CD14-positive monocyte (primary cell): ENCODE measurements around the gene ZCCHC14. TPM values are rescaled to one million over a fixed set of nuclear protein-coding genes. Genes with fewer than 3 reads are reported as not detected.

Experiments used
- DNase-seq, 3 donors: peaks; one replicate each; pipeline ENCODE4 v3.0.0-alpha.2; 2011 to 2022
- H2AFZ ChIP-seq: 2 replicates; pipeline ENCODE4 v1.6.0; 2012; ENCODE audit warnings: mild to moderate bottlenecking, low read depth, low read length, inconsistent platforms; ENCODE audit not compliant: insufficient read depth, poor library complexity, severe bottlenecking
- H3K27ac ChIP-seq, 2 donors: 1 replicate in 1 of 2; 2 replicates in 1 of 2; pipeline ENCODE4 v1.5.1; 2012 to 2013; ENCODE audit warnings: low read length in 2 of 2, control low read depth in 1 of 2, inconsistent platforms in 1 of 2, low read depth in 1 of 2, mild to moderate bottlenecking in 1 of 2
- H3K27me3 ChIP-seq, 2 donors: one replicate each; pipeline versions ENCODE4 v1.6.0 to v1.6.1; 2011 to 2013; ENCODE audit warnings: low read length in 2 of 2; ENCODE audit not compliant: control insufficient read depth in 2 of 2, insufficient read depth in 2 of 2
- H3K36me3 ChIP-seq, 2 donors: replicated peaks in 1 of 2; 1 replicate in 1 of 2; 2 replicates in 1 of 2; pipeline versions ENCODE4 v1.5.1 to v1.6.1; 2012 to 2013; ENCODE audit warnings: low read length in 2 of 2, control low read depth in 1 of 2, inconsistent platforms in 1 of 2, mild to moderate bottlenecking in 1 of 2; ENCODE audit not compliant: insufficient read depth in 2 of 2, control insufficient read depth in 1 of 2
- H3K4me1 ChIP-seq, 2 donors: 1 replicate in 1 of 2; 2 replicates in 1 of 2; pipeline versions ENCODE4 v1.5.1 to v1.6.1; 2012 to 2013; ENCODE audit warnings: low read length in 2 of 2, control low read depth in 1 of 2, inconsistent platforms in 1 of 2, mild to moderate bottlenecking in 1 of 2, moderate library complexity in 1 of 2; ENCODE audit not compliant: insufficient read depth in 2 of 2, control insufficient read depth in 1 of 2
- H3K4me2 ChIP-seq: replicated peaks from 2 replicates; pipeline ENCODE3; 2012; ENCODE audit warnings: low read length, moderate library complexity, mild to moderate bottlenecking; ENCODE audit not compliant: poor library complexity, severe bottlenecking; ENCODE audit errors: extremely low read depth
- H3K4me3 ChIP-seq, 3 experiments: fragments of 200-600 bp in 1 of 3; sonication (generic) in 1 of 3; replicated peaks in 1 of 3; 1 replicate in 2 of 3; 2 replicates in 1 of 3; pipeline ENCODE4 v1.5.1; 2011 to 2013; ENCODE audit warnings: low read length in 3 of 3, mild to moderate bottlenecking in 3 of 3, control low read depth in 2 of 3, low read depth in 2 of 3, inconsistent platforms in 1 of 3, moderate library complexity in 1 of 3
- H3K79me2 ChIP-seq: 2 replicates; pipeline ENCODE4 v1.6.0; 2012; ENCODE audit warnings: mild to moderate bottlenecking, control low read depth, inconsistent platforms, low read length, moderate library complexity; ENCODE audit not compliant: insufficient read depth
- H3K9ac ChIP-seq: 2 replicates; pipeline ENCODE4 v1.6.0; 2017; ENCODE audit warnings: low read length, mild to moderate bottlenecking; ENCODE audit not compliant: insufficient read depth, poor library complexity, severe bottlenecking
- H3K9me3 ChIP-seq, 2 donors: replicated peaks in 1 of 2; 1 replicate in 1 of 2; 2 replicates in 1 of 2; pipeline versions ENCODE4 v1.5.1 to v1.6.1; 2012 to 2013; ENCODE audit warnings: low read length in 2 of 2, control low read depth in 1 of 2; ENCODE audit not compliant: control insufficient read depth in 1 of 2, insufficient read depth in 1 of 2
- H4K20me1 ChIP-seq: 2 replicates; pipeline ENCODE4 v1.6.0; 2012; ENCODE audit warnings: mild to moderate bottlenecking, low read length, control low read depth, moderate library complexity; ENCODE audit not compliant: insufficient read depth
- H3K27ac Mint-ChIP-seq, 7 donors: one replicate each; pipeline ENCODE4 v1.8.0; 2020; ENCODE audit warnings: mild to moderate bottlenecking in 7 of 7, mixed read lengths in 7 of 7, moderate library complexity in 6 of 7, inconsistent platforms in 2 of 7
- H3K27me3 Mint-ChIP-seq, 3 donors: one replicate each; pipeline ENCODE4 v1.8.0; 2021 to 2022; ENCODE audit warnings: low read depth in 3 of 3, mild to moderate bottlenecking in 3 of 3, mixed read lengths in 3 of 3, moderate library complexity in 3 of 3, inconsistent platforms in 1 of 3
- H3K36me3 Mint-ChIP-seq, 2 donors: one replicate each; pipeline ENCODE4 v1.8.0; 2020; ENCODE audit warnings: mixed read lengths in 2 of 2, inconsistent platforms in 1 of 2, mild to moderate bottlenecking in 1 of 2
- H3K4me1 Mint-ChIP-seq: one replicate; pipeline ENCODE4 v1.8.0; 2020; ENCODE audit warnings: mild to moderate bottlenecking, mixed read lengths
- H3K4me3 Mint-ChIP-seq, 2 donors: one replicate each; pipeline ENCODE4 v1.8.0; 2020; ENCODE audit warnings: mild to moderate bottlenecking in 2 of 2, mixed read lengths in 2 of 2, moderate library complexity in 1 of 2
- H3K9me3 Mint-ChIP-seq, 7 donors: one replicate each; pipeline ENCODE4 v1.8.0; 2020 to 2022; ENCODE audit warnings: mixed read lengths in 7 of 7, mild to moderate bottlenecking in 6 of 7, moderate library complexity in 6 of 7, inconsistent platforms in 2 of 7
- CTCF ChIP-seq: fragments of 200-600 bp; IDR thresholded peaks from one replicate; pipeline ENCODE4 v1.8.0; 2022; ENCODE audit warnings: antibody characterized with exemption, mild to moderate bottlenecking
- WGBS: methylation state at CpG from one replicate; pipeline ENCODE4 v1.1.5; 2013; ENCODE audit warnings: missing lambda C conversion rate; ENCODE audit not compliant: insufficient coverage; 5-methylcytosine and 5-hydroxymethylcytosine counted together
- intact Hi-C, 2 donors: fragments of 100-400 bp; cut with micrococcal nuclease; formaldehyde crosslinking; loops; one replicate each; pipeline versions ENCODE4 v1.15.0 to v1.15.1; 2023
- polyA plus RNA-seq, 3 donors: library from polyadenylated mRNA; depleted of rRNA in 1 of 3; unstranded in 2 of 3; stranded (reverse) in 1 of 3; fragments of 300-500 nt in 2 of 3; fragments of >200 nt in 1 of 3; fragmentation: Illumina TruSeq in 2 of 3; gene quantifications; 1 replicate in 2 of 3; 2 replicates in 1 of 3; pipeline ENCODE4 v1.2.3, GENCODE V29; 2012 to 2021

ZCCHC14 gene
- polyA plus RNA-seq, 3 donors: 0.11 to 4.0 (median 0.22) TPM

DNA sequence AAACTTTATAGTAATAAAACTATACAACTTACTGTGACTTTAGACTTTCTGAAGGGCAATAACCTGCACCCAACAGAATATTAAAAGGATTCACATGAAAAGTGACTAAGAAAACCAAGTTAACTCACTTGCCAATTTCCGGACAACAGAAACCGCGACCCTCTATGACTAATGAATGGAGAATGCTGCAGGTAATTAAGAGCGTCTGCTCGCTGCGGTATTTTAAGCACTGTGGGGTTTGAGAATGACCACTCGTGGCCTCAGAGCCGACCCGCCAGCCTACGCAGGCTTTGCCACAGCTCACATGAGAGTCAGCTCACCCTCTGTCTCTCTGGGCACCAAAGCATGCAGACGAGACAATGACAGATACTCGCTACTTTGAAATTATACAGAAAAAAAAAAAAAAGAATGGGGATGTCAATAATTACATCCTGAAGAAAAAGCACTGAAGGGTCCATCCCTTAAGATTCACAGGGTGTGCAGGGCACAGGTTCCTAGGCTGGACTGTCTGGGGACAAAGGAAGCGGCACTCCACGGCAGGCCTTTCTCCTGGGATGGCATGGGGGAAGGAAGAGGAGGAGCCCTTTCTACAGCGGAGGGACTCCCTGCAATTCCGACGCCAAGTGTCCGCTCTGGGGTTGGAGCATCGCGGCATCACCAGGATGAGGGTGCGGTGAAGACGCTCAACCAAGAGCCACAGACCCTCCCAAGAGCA is 35.0 kb downstream of the ZCCHC14 start:
- TF ChIP-seq CTCF: no peak
- H3K27me3 ChIP-seq: no peaks in the 10 kb centered on the region
- no peaks in the 10 kb centered on the region for H3K9me3 ChIP-seq
- no peak overlapping the region for H2AFZ ChIP-seq
- Mint-ChIP-seq H3K4me1 (peaks cover 5% of the 10 kb centered on the region), H3K27me3 (peaks cover 0 to 4% (median 0%) of the 10 kb centered on the region in 3 donors), H3K9me3 (no peaks in the 10 kb centered on the region), H3K36me3 (peaks cover 32 to 49% of the 10 kb centered on the region in 2 donors), H3K27ac (peak overlapping the region in 1 of 7 donors; percentile 73), H3K4me3 (no peak overlapping the region)
- H3K4me1 ChIP-seq: no peaks in the 10 kb centered on the region
- H3K4me3 ChIP-seq: no peak overlapping the region
- intact Hi-C loops: no loop called here
- no peak overlapping the region for H3K27ac ChIP-seq
- peaks cover 3 to 29% of the 10 kb centered on the region in 2 donors for H3K36me3 ChIP-seq
- 97% methylated on average over 6 of the region's 22 CpGs for WGBS
- no peak overlapping the region for H3K9ac ChIP-seq
- DNase-seq: no peak
- no peaks in the 10 kb centered on the region for H3K79me2 ChIP-seq
- no peak overlapping the region for H3K4me2 ChIP-seq
- H4K20me1 ChIP-seq: peaks cover 11% of the 10 kb centered on the region

- Histone ChIP-seq H3K4me1 (no peaks in the 10 kb centered on the region), H3K27ac (no peak overlapping the region), H3K36me3 (peaks cover 4 to 30% of the 10 kb centered on the region in 2 donors), H3K79me2 (no peaks in the 10 kb centered on the region), H3K4me3 (no peak overlapping the region), H3K9ac (no peak overlapping the region), H3K4me2 (no peak overlapping the region), H3K9me3 (no peaks in the 10 kb centered on the region), H4K20me1 (peaks cover 11% of the 10 kb centered on the region), H2AFZ (no peak overlapping the region), H3K27me3 (no peaks in the 10 kb centered on the region)
- Mint-ChIP-seq H3K9me3 (no peaks in the 10 kb centered on the region), H3K36me3 (peaks cover 35 to 57% of the 10 kb centered on the region in 2 donors), H3K27ac (no peak overlapping the region), H3K4me1 (peaks cover 5% of the 10 kb centered on the region), H3K27me3 (peaks cover 0 to under 1% (median 0%) of the 10 kb centered on the region in 3 donors), H3K4me3 (no peak overlapping the region)
- WGBS: 85% methylated on average over 2 of the region's 4 CpGs
- TF ChIP-seq CTCF: no peak
- no peak for DNase-seq
- intact Hi-C loops: no loop called here
Observed at GRCh38 chr16:87457061-87457611, 35.7 kb downstream of the ZCCHC14 start.
